Stimulated activated CD4-positive, alpha-beta T cell treated with anti-CD3 and anti-CD28 coated beads, Interleukin-1b, Interleukin-23, amount 100 ng/mL, for 48 hours (primary cell): ENCODE results near the gene RANBP1.

Source experiments
- DNase-seq: peaks from one replicate; pipeline ENCODE4 v3.0.0-alpha.2; 2020

The RANBP1 gene

GRCh38 chr22:20175597-20175900, 59.6 kb downstream of the RANBP1 start:
- DNase-seq: no peak

- DNase-seq: no peak
Observed at GRCh38 chr22:20176421-20177085, 60.6 kb downstream of the RANBP1 start.
